Activated naive CD8-positive, alpha-beta T cell (primary cell): ENCODE results near the gene PAM16.

ENCODE experiments used
- H3K27ac Mint-ChIP-seq: one replicate; pipeline ENCODE4 v1.8.0; 2021; ENCODE audit warnings: mixed read lengths
- H3K27me3 Mint-ChIP-seq: one replicate; pipeline ENCODE4 v1.8.0; 2021; ENCODE audit warnings: mixed read lengths
- H3K36me3 Mint-ChIP-seq: one replicate; pipeline ENCODE4 v1.8.0; 2021; ENCODE audit warnings: mixed read lengths
- H3K4me1 Mint-ChIP-seq: one replicate; pipeline ENCODE4 v1.8.0; 2021; ENCODE audit warnings: low read depth, mixed read lengths
- H3K4me3 Mint-ChIP-seq: one replicate; pipeline ENCODE4 v1.8.0; 2021; ENCODE audit warnings: mild to moderate bottlenecking, mixed read lengths
- H3K9me3 Mint-ChIP-seq: one replicate; pipeline ENCODE4 v1.8.0; 2021; ENCODE audit warnings: low read depth, mixed read lengths

The PAM16 gene

DNA sequence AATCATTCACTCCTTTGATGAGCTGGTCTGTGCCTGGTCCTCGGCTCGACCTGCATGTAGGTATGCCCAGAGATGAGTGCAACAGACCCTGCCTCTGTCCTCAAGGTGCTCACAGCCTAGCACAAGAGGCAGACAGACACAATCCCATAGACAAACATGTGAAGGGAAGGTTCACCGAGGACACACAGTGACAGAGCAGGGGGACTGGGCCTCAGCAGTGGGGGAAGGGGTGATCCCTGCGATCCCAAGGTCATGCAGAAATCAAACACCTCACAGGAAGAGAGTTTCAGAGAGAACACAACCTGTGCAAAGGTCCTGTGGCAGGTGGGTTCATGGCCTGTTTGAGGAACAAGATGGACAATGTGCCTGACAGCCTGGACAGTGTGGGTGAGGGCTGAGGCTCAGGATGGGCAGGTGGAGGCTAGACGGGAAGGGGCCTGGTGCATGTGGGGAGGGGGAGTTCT, 16.3 kb upstream of the PAM16 start:
- H3K27me3 Mint-ChIP-seq, result no peaks in the 10 kb centered on the region
- peak overlapping the region; percentile 34 for H3K27ac Mint-ChIP-seq
- no peaks in the 10 kb centered on the region for H3K36me3 Mint-ChIP-seq
- no peaks in the 10 kb centered on the region for H3K9me3 Mint-ChIP-seq
- no peak overlapping the region for H3K4me3 Mint-ChIP-seq
- H3K4me1 Mint-ChIP-seq, result peaks cover 7% of the 10 kb centered on the region

DNA sequence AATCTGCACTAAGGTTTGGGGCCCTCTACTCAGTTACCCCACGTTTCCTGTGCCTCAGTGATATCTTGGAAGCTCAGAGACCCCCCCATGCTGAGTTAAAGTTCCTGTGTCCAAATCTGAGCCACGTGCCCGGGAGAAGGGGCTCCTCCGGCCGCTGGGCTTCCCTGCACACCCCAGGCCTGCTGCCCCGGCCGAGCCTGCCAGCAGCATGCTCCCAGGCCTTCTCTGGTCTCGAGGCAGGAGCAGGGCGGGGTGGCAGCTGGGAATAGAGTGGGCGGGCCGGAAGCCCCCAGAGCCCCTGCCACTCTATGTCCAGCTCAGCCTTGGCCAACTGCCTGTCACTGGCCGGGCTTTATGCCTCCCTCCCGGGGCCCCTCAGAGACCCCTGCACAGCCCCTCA, 14.9 kb upstream of the PAM16 start:
- H3K4me1 Mint-ChIP-seq, result peaks cover 2% of the 10 kb centered on the region
- no peak overlapping the region for H3K4me3 Mint-ChIP-seq
- H3K9me3 Mint-ChIP-seq, result no peaks in the 10 kb centered on the region
- H3K27me3 Mint-ChIP-seq, result no peaks in the 10 kb centered on the region
- no peak overlapping the region for H3K27ac Mint-ChIP-seq
- H3K36me3 Mint-ChIP-seq, result no peaks in the 10 kb centered on the region

DNA sequence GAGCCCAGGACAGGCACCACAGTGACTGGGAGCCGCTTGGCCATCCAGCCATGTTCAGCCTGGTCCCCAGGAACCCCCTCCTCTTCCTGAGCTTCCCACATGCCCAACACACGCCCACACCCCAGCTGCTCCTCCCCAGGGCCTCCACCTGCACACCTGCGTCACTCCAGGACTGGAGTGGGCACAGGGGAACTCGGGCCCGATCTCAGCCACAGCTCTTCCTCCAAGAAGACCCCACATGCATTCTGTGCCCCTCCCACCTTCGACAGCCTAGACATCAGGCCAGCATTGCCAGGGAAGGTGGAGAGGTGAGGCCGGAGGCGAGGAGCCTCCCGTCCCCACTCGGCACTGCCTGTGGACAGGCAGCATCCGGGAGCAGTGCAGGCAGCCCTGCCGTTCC, 14.5 kb upstream of the PAM16 start:
- no peaks in the 10 kb centered on the region for H3K9me3 Mint-ChIP-seq
- H3K27ac Mint-ChIP-seq, result no peak overlapping the region
- H3K4me1 Mint-ChIP-seq, result peaks cover 2% of the 10 kb centered on the region
- H3K4me3 Mint-ChIP-seq, result no peak overlapping the region
- no peaks in the 10 kb centered on the region for H3K27me3 Mint-ChIP-seq
- H3K36me3 Mint-ChIP-seq, result no peaks in the 10 kb centered on the region

DNA sequence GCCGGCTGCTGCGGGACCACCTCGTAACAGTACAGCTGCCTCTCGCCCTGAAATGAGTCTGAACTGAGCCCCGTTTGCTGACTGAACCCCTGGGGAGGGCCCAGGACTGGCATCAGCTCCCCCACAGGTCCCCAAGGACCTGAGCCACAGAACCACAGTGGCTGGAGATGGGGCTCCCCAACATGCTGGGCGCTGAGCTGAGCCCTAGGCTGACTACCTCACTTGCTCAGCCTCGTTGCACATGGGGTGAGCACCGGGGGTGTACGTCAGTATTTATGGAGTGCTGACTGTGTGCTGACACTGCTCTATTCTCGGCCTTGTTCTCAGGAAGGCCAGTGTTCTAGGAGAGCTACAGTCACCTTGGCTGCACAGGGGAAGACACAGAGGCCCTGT, 13.9 kb upstream of the PAM16 start:
- no peak overlapping the region for H3K27ac Mint-ChIP-seq
- no peaks in the 10 kb centered on the region for H3K9me3 Mint-ChIP-seq
- H3K27me3 Mint-ChIP-seq, result no peaks in the 10 kb centered on the region
- H3K36me3 Mint-ChIP-seq, result no peaks in the 10 kb centered on the region
- peaks cover 2% of the 10 kb centered on the region for H3K4me1 Mint-ChIP-seq
- H3K4me3 Mint-ChIP-seq, result no peak overlapping the region

DNA sequence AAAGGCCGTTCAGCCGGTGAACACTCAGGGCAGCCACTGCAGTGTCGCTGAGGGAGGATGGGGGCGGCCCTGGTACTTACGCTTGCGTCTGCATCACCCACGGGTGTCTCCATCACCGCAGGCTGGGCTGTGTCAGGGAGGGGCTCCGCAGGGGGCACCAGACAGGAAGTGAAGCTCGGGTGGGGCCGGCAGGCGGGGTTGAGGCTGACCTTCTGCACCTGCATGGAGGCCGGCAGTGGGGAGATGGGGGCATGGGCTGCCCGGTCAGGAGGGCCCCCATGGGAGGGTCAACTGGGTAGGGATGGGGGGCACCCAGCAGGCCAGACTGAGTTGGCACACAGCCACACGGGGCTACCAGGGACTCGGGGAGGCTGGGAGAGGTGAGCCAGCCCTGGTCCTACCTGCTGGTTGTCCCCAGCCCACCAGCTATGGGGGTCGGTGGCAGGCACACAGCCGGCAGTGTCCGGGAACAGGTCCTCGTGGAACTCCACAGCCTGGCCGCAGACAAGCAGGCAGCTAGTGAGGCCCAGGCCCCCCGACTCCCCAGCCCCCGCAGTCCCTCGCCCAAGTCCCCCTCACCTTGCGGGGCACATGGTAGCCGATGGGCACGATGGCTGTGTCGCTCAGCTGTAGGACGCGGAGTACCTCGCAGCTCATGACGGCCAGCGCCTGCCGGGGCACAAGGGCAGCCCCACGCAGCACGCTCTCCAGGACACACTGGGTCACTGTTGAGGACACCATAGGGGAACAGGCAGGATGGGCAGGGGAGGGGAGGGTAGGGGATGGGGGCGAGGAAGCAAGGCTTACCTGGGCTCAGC, 13.3 kb upstream of the PAM16 start:
- Mint-ChIP-seq H3K9me3 (no peaks in the 10 kb centered on the region), H3K36me3 (no peaks in the 10 kb centered on the region), H3K27me3 (no peaks in the 10 kb centered on the region), H3K4me1 (peaks cover 2% of the 10 kb centered on the region), H3K4me3 (no peak overlapping the region), H3K27ac (no peak overlapping the region)

DNA sequence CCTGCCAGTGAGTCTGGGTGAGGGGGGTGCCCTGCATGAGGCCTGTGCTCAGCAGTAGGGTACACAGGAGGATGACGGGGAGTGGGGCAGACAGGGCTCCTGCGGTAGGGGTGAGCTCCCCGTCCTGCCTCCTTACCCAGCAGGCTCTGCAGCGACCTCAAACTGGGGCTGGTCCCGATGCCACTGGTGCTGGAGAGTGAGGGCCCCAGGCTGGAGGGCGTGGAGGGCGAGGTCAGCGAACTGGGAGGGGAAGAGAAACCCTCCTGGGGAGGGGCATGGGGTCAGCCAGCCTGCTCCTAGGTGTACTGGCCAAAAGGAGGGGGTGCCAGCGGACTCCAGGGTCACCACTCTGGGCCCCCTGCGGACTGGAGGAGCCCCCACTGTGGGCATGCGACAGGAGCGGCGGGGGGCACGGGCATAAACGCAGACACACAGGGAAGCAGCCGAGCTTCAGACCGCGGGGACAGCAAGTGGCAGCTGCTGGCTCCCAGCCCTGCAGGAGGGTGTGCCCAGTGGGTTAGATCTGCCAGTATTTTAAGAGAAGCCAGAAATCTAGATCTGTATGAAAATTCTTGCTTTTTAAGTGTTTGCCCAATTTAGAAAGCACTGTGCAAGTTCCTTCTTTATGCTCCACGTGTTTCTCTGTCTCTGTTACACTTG, 11.5 kb upstream of the PAM16 start:
- Mint-ChIP-seq H3K27me3 (no peaks in the 10 kb centered on the region), H3K4me1 (peaks cover 1% of the 10 kb centered on the region), H3K4me3 (no peak overlapping the region), H3K36me3 (no peaks in the 10 kb centered on the region), H3K9me3 (no peaks in the 10 kb centered on the region), H3K27ac (no peak overlapping the region)

DNA sequence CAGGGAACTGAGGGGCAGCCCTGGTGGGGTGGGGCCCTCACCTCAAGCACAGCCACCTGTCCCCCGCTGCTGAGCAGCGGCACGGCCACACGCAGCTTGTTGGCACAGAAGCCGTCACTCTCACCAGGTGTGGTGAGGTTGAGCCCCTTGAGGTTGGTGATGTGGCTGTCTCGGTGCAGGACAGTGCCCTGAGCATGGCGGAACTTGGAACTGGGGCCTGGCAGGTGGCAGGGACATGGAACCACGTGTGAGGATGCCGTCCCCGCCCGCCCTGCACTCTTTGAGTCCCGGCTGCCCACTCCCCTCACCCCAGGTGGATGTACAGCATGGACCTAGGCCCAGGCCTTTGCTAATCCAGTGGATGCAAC, 10.8 kb upstream of the PAM16 start:
- Mint-ChIP-seq H3K36me3 (no peaks in the 10 kb centered on the region), H3K27ac (no peak overlapping the region), H3K4me1 (no peaks in the 10 kb centered on the region), H3K4me3 (no peak overlapping the region), H3K9me3 (no peaks in the 10 kb centered on the region), H3K27me3 (no peaks in the 10 kb centered on the region)

DNA sequence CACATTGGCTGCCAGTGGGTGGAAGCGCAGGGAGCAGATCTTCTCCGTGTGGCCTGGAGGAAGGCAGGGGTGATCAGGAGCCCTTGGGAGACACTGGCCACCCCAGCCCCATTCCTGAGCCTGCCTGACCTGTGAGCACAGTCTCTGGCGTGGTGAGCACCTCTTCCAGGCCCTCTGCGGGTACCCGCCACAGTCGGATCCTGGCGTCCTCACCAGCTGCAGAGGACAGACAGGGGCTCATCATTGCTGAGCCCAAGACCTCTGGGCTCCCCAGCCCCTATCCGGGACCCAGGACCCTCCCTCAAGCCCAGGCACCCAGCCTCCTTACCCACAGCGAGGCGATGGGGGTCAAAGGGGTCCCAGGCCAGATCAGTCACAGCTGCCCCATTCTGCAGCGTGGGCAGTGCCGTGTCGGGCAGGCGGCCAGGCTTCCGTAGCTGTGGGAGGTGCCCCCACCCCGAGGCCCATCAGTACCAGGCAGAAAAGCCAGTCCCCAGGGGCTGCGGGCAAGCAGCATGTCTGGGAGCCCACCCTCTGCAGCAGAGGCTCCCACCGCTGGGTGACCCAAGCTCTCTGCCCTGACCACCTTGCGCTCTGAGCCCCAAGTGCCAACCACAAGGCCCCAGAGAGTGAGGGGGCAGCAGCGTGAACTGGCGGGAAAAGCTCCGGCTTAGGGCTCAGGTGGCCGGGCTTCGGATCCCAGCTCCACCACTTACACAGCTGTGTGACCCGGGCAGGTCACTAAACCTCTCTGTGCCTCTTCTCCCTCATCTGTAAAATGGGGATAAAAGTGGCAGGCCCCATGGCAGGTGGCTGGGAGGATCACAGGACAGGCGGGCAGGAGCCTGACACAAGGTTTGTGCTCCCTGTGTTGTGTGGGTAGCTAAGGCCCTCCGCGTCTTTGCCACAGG, 10.2 kb upstream of the PAM16 start:
- no peaks in the 10 kb centered on the region for H3K4me1 Mint-ChIP-seq
- H3K27me3 Mint-ChIP-seq, result no peaks in the 10 kb centered on the region
- H3K36me3 Mint-ChIP-seq, result no peaks in the 10 kb centered on the region

DNA sequence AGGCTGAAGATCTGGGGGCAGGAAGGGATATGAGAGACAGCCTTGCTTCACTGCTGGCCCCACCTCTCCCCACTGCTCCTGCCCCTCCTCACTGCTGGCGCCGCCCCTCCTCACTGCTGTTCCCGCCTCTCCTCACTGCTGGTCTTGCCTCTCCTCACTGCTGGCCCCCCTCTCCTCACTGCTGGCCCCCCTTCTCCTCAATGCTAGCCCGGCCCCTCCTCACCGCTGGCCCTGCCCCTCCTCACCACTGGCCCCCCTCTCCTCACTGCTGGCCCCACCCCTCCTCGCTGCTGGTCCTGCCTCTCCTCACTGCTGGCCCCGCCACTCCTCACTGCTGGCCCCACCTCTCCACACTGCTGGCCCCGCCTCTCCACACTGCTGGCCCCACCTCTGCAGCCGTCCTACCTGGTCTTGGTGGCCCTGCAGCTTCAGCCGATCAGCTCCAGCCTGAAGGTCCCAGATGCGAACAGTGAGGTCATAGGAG, 9.5 kb upstream of the PAM16 start:
- Mint-ChIP-seq H3K36me3 (no peaks in the 10 kb centered on the region), H3K27me3 (no peaks in the 10 kb centered on the region), H3K4me1 (no peaks in the 10 kb centered on the region), H3K27ac (no peak overlapping the region), H3K4me3 (no peak overlapping the region), H3K9me3 (no peaks in the 10 kb centered on the region)

More for the DNA sequence above, 10.2 kb upstream of the PAM16 start:
- H3K27ac Mint-ChIP-seq, result no peak overlapping the region
- no peaks in the 10 kb centered on the region for H3K9me3 Mint-ChIP-seq
- H3K4me3 Mint-ChIP-seq, result no peak overlapping the region

DNA sequence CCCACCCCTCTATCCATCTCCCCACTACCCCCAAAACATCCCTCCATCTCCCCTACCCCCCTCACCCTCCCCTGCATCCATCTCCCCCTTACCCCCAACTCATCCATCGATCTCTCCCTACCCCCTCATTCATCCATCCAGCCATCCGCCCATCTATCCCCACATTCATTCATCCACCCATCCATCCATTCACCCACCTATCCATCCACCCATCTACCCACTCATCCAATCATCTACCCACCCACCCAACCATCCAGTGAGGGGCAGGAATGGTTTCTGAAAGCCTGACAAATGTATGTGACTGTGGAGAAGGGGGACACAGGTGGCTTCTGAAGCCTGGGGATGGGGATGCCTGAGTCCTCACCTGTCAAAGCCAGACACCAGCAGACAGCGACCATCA, 8.8 kb upstream of the PAM16 start:
- Mint-ChIP-seq H3K27ac (no peak overlapping the region), H3K27me3 (no peaks in the 10 kb centered on the region), H3K4me3 (no peak overlapping the region), H3K36me3 (no peaks in the 10 kb centered on the region), H3K9me3 (no peaks in the 10 kb centered on the region), H3K4me1 (no peaks in the 10 kb centered on the region)

DNA sequence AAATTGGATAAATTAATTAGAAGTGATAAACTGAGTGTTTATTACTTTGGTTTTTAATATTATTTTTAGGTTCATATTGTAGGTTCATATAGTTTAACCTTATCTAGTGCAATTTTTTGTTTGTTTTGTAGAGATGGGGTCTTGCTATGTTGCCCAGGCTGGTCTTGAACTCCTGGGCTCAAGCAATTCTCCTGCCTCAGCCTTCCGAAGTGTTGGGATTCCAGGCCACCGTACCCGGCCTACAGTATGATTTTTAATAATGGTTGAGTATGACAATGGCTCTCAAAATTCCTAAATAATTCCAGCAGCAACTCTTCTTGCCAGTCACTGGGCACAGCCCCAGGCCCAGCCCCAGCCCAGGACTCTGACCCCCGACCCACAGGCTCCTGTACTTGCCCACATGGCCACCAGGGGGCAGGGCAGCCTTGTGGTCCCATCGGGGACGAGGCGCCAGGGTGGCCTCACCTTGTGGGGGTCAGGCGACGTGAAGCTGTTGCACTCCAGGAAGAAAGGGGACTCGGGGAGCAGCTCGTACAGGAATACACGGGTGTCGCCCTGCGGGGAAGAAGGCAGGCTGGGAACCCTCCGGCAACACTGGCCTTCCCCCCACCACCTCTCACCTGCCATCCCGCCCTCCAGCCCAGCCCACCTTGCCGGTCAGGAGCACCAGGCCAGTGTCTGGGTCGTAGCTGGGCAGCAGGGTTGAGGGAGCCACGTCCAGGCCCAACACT, 7.9 kb upstream of the PAM16 start:
- H3K4me3 Mint-ChIP-seq, result no peak overlapping the region
- no peaks in the 10 kb centered on the region for H3K4me1 Mint-ChIP-seq
- H3K27ac Mint-ChIP-seq, result no peak overlapping the region
- H3K36me3 Mint-ChIP-seq, result no peaks in the 10 kb centered on the region
- no peaks in the 10 kb centered on the region for H3K9me3 Mint-ChIP-seq
- no peaks in the 10 kb centered on the region for H3K27me3 Mint-ChIP-seq

DNA sequence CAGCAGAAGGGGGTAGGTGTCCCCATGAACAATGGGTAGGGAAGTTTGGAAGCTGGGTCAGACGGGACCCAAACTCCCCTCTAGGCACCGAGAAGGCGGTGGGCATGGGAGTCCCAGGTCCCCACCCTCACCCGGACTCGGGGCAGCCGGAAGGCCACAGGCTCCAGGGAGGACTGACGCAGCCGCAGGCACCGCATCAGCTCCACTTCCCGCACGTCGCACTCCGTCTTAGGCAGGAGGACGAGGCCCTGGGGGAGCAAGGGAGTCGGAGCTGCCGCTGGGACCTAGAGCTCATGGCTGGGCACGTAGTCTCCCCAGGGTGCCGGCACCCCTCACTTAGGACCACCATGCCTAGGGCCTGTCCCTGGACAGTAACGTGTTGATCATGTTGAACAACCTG, 7.1 kb upstream of the PAM16 start:
- no peaks in the 10 kb centered on the region for H3K9me3 Mint-ChIP-seq
- no peaks in the 10 kb centered on the region for H3K27me3 Mint-ChIP-seq
- no peak overlapping the region for H3K27ac Mint-ChIP-seq
- H3K36me3 Mint-ChIP-seq, result no peaks in the 10 kb centered on the region
- no peak overlapping the region for H3K4me3 Mint-ChIP-seq
- no peaks in the 10 kb centered on the region for H3K4me1 Mint-ChIP-seq

DNA sequence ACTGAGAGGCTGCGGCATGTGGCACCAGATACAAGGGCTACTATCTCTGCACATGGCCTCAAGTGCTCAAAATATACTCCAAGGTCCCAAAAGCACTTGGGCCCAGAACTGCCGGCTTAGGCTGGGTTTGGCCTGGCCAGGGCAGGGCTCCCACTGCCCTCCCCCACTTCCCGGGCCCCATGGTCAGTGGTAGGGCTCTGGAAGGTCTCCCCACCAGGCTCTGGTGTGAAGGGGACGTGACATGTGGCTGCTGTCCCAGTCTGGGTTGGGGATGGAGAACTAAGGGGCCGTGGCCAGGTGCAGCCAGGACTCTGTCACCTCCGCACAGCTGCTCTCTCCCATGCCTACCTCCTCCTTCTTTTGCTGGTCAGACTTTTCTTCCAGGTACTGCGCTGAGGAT, 5.7 kb upstream of the PAM16 start:
- Mint-ChIP-seq H3K36me3 (no peaks in the 10 kb centered on the region), H3K9me3 (no peaks in the 10 kb centered on the region), H3K27ac (no peak overlapping the region), H3K4me3 (no peak overlapping the region), H3K4me1 (peaks cover 1% of the 10 kb centered on the region), H3K27me3 (no peaks in the 10 kb centered on the region)

DNA sequence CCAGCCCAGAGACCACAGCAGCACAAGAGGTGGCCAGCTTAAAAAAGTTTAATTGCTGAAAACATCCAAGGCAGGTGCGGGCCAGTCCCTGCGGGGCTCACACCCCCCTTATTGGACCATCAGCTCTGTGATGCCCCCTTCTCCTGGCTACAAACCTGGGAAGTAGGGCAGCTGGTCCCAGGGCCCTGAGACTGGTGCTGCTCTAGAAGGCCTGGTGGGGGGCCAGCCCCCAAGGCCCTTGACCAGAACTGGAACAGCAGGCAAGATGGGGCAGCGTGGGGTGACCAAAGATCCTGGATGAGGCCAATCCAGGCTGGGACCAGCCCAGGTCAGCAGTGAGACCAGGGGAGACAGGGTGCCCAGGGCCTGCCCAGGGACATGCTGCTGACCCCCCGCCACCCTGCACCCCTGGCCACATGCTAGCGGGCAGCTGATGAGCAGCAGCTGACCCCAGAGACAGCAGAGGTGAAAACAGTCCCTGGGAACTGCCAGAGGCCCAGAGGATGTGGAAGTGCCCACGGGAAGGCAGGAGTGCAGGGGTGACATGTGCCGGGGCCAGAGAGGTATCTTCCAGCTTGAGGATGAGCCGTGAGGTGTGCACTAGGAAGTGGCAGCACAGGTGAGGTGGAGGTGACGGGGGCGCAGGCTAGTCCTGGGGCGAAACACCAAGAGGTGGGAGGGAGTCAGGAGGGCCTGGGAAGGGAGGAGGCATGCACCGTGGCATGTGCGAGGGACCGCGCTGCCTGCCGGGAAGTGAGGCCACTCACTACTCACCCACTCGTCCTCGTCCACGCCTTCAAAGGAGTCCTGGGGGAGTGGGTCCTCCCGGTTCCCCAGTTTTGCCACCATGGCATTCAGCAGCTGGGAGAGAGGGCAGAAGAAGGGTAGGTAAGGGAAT, 3.6 kb upstream of the PAM16 start:
- Mint-ChIP-seq H3K4me1 (peaks cover 10% of the 10 kb centered on the region), H3K27me3 (no peaks in the 10 kb centered on the region), H3K4me3 (no peak overlapping the region), H3K27ac (peak overlapping the region; percentile 58), H3K9me3 (no peaks in the 10 kb centered on the region), H3K36me3 (no peaks in the 10 kb centered on the region)
